HG02623 (cell line): ENCODE data around the gene RIN3.
A peak's percentile ranks its signal among the peaks of the same experiment; 100 is the strongest.

Experiments
- ATAC-seq: cut with Tn5 transposase; IDR thresholded peaks from one replicate; pipeline ENCODE4 v1.9.1; 2021; ENCODE audit warnings: moderate library complexity; ENCODE audit not compliant: unreplicated experiment

The RIN3 gene

GRCh38 chr14:92596331-92596907 lies 82.8 kb downstream of the RIN3 start:
- ATAC-seq, result no peak

GRCh38 chr14:92597906-92598905 lies 84.6 kb downstream of the RIN3 start:
- no peak for ATAC-seq

GRCh38 chr14:92599811-92600210 lies 86.2 kb downstream of the RIN3 start:
- no peak for ATAC-seq

GRCh38 chr14:92600318-92601053 lies 86.9 kb downstream of the RIN3 start:
- no peak for ATAC-seq

- no peak for ATAC-seq
Observed at GRCh38 chr14:92601131-92601710, 87.6 kb downstream of the RIN3 start.

GRCh38 chr14:92601757-92602417 lies 88.3 kb downstream of the RIN3 start:
- ATAC-seq, result no peak

- no peak for ATAC-seq
Observed at GRCh38 chr14:92603309-92604242, 90.0 kb downstream of the RIN3 start.

- no peak for ATAC-seq
Observed at GRCh38 chr14:92605274-92605940, 91.8 kb downstream of the RIN3 start.

- ATAC-seq, result no peak
Observed at GRCh38 chr14:92607251-92607650, 93.7 kb downstream of the RIN3 start.

- no peak for ATAC-seq
Observed at GRCh38 chr14:92607702-92608429, 94.3 kb downstream of the RIN3 start.

- ATAC-seq, result no peak
Observed at GRCh38 chr14:92609955-92610354, 96.4 kb downstream of the RIN3 start.

- no peak for ATAC-seq
Observed at GRCh38 chr14:92610849-92611271, 97.3 kb downstream of the RIN3 start.

GRCh38 chr14:92613008-92613658 lies 99.6 kb downstream of the RIN3 start:
- no peak for ATAC-seq

GRCh38 chr14:92613681-92614260 lies 100.2 kb downstream of the RIN3 start:
- ATAC-seq, result no peak

GRCh38 chr14:92615451-92615850 lies 101.9 kb downstream of the RIN3 start:
- ATAC-seq, result peak; percentile 68

GRCh38 chr14:92616178-92616577 lies 102.6 kb downstream of the RIN3 start:
- no peak for ATAC-seq

GRCh38 chr14:92617581-92617980 lies 104.0 kb downstream of the RIN3 start:
- ATAC-seq, result no peak
